Measurements from ENCODE around the gene GNAS.
"Not testable (repeated sequence)": the region's sequence is repeated elsewhere in the genome, so short reads cannot be mapped to it uniquely, and the experiment has no call there.

The GNAS gene

GRCh38 chr20:58938078-58938477 is 85.6 kb downstream of the GNAS start:
- no peak for DNase-seq

DNA sequence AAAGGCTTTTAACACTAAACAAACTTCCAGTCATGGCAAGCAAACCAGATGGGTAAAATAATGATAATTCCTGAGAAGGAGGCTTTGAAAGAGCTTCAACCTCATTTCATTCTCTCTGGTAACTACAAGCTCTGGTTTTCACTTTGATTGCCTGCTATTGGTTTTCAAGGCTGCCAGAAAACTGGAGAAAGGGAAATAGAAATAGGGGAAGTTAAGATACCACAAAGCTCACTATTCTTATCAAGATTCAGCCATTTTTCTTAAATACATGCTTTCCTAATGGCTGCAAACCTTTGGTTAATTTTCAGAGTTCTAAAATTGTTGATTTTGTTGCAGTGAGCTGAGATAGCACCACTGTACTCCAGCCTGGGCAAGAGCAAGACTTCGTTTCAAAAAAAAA is 86.0 kb downstream of the GNAS start:
- DNase-seq = no peak

DNA sequence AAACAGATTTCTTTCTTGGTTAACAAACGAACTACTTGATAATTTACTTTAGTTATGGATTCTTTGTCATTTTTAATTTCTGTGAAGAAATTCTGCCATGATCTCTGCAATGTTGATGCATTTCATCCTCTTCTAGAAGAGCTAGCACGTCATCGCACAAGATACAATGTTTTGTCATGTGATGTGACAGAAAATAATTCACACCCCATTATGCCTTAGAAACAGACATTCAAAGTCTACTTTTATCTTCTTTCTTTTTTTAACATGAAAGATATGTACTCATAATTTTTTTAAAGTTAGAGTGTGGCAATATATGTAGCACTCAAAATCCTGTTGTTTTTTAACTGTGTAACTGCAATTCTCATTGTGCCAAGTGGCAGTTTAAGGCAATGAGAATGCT is 89.0 kb downstream of the GNAS start:
- no peak for DNase-seq

DNA sequence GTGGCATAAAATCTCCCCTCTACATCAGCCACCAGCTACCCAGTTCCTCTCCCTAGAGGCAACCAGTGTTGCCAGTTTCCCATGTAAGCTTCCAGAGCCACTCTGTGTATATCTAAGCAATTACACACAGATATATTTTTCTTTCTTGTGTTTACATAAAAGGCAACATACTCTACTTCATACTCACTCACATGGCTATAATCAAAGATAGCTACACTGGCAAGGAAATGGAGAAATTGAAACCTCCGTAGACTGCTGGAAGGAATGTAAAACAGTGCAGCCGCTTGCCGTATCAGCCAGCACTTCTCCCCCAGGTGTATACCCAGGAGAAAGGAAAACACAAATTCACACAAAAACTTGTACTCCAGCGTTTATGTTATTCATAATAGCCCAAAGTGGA is 90.0 kb downstream of the GNAS start:
- no peak for DNase-seq

GRCh38 chr20:58944610-58945009 is 92.1 kb downstream of the GNAS start:
- no peak for DNase-seq

GRCh38 chr20:58945965-58946631 is 93.6 kb downstream of the GNAS start:
- no peak for DNase-seq

DNA sequence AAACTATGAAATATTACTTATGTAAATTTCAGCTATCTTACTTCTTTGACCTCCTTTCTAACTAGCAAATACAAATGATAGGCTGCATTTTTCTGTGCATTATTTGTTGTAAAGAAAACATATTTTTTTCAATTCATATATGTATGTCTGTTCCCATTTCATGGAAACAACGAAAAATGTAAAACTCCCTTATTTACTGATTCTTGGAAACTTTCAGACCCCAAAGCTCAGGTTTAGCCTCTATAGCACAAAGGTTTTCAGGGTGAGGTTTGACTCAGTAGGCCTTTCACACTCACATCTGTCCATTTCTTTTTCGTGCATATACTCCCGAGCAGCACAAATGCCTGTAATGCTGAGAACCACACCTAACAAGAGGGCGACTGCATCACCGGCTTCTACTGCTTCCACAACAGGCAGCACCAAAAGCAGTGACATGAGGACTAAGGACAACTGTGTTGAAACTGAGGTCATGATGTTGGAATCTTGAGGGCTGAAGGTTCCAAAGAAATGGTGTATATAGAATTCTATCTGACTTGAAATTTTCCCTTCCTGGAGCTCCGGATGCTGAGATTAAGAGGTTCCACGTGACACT is 95.4 kb downstream of the GNAS start:
- DNase-seq = not testable (repeated sequence)

- no peak for DNase-seq
Observed at GRCh38 chr20:58950603-58951002, 98.1 kb downstream of the GNAS start.

- no peak for DNase-seq
Observed at GRCh38 chr20:58953050-58953449, 100.5 kb downstream of the GNAS start.

- DNase-seq = no peak
Observed at GRCh38 chr20:58956078-58956477, 103.6 kb downstream of the GNAS start.

DNA sequence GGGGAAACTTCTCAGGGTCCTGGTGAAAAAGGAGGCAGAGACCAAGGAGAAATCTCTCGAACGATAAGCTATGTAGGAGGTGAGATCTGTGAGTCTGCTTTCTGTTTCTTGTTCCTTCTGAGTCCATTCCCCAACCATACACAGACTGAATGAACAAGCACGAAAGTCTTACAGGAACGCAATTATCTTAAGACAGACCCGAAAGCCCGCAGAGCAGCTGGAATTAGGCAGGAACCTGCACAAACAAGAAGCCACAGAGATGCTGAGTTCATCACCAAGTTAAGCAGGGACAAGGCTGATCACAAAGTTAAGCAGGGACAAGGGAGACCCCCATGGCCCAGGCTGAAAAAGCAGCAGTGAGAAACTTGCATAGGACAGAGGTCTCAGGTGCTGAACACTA is 107.1 kb downstream of the GNAS start:
- no peak for DNase-seq
